ENCODE results near the gene COL6A5.

COL6A5 gene

GRCh38 chr3:130522399-130522798, 176.9 kb downstream of the COL6A5 start:
- no peak for DNase-seq

DNA sequence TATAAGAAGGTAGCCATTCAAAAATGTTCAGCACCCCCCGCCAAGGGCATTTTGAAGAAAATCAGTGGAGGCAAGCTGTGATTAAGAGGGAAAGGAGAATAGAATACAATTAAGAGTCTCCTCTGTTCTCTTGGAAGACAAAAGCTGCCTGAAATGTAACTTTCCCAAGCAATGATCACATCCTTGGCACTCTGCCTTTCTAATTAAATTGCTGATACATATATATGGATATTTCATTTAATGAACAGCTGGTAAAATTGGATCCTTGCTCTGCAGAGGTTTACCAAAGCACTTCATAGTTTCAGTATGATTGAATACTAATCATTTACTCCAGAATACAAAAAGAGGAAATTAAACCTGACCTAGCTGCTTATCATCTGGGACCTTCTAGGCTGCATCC, 182.0 kb downstream of the COL6A5 start:
- DNase-seq, result no peak

GRCh38 chr3:130528120-130528519, 182.6 kb downstream of the COL6A5 start:
- no peak for DNase-seq

GRCh38 chr3:130529486-130530215, 184.2 kb downstream of the COL6A5 start:
- no peak for DNase-seq

- DNase-seq, result no peak
Observed at GRCh38 chr3:130533247-130533646, 187.8 kb downstream of the COL6A5 start.

All from stimulated activated naive CD4-positive, alpha-beta T cell (primary cell).